Sigmoid colon (tissue), 3 donors: ENCODE measurements around the gene IDE.

Experiments used
- POLR2A ChIP-seq, 2 donors: fragments of 450-650 bp; IDR thresholded peaks; one replicate each; pipeline ENCODE4 v1.6.1; 2016; ENCODE audit warnings: antibody characterized with exemption in 2 of 2, mild to moderate bottlenecking in 2 of 2, moderate library complexity in 2 of 2
- TF ChIP-seq, protein P1 (sequence below), 4 experiments: fragments of 450-650 bp in 3 of 4; fragments of 200-600 bp in 1 of 4; IDR thresholded peaks; one replicate each; pipeline ENCODE4 v1.5.1; 2016 to 2019; ENCODE audit warnings: antibody characterized with exemption in 4 of 4, mild to moderate bottlenecking in 3 of 4, moderate library complexity in 2 of 4

DNA sequence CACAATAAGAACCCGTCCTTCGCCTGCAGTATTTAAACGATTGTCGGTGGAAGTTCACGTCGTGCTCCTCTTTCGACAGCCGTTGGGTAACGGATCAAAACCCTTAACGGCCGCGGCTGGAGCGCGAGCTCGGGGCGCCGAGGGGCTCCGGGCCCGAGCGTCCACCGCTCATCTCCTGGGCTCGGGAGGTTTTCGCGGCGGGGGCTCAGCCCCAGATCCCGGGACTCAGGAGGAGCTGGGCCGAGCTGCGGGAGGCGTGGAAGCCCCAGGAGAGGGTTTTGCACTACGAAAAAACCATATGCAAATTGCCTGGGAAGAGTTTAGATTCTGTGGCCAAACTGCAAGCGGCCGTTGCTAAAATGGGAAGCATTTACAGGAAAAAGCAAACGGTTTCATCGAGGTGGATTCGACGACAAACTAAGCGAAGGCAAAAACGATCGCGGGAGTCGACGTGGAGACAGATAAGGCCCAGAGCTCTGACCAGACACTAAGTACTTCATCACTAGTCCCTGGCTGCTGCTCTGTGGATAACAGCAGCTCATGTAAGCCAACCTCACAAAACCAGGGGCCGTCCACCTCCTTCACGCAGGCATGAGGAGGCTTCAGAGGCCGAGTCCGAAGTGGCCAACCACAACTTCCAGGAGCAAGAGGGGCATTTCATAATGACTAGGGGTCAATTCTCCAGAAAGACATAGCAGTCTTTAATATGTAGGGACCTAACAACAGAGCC, 153.2 kb downstream of the IDE start:
- TF ChIP-seq POLR2A (IDR thresholded peaks at IDR 0.05): no peak
- TF ChIP-seq, protein P1, sequence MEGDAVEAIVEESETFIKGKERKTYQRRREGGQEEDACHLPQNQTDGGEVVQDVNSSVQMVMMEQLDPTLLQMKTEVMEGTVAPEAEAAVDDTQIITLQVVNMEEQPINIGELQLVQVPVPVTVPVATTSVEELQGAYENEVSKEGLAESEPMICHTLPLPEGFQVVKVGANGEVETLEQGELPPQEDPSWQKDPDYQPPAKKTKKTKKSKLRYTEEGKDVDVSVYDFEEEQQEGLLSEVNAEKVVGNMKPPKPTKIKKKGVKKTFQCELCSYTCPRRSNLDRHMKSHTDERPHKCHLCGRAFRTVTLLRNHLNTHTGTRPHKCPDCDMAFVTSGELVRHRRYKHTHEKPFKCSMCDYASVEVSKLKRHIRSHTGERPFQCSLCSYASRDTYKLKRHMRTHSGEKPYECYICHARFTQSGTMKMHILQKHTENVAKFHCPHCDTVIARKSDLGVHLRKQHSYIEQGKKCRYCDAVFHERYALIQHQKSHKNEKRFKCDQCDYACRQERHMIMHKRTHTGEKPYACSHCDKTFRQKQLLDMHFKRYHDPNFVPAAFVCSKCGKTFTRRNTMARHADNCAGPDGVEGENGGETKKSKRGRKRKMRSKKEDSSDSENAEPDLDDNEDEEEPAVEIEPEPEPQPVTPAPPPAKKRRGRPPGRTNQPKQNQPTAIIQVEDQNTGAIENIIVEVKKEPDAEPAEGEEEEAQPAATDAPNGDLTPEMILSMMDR (IDR thresholded peaks at IDR 0.05): no peak
